Neural cell (in vitro differentiated cells): Measurements from ENCODE around the gene COL25A1. TPM values are rescaled to one million over a fixed set of nuclear protein-coding genes. Genes with fewer than 3 reads are reported as not detected.

ENCODE experiments used
- H2AFZ ChIP-seq: fragments of 200-600, 300-800 bp; sonication (generic), shearing (Covaris generic); 2 replicates; pipeline ENCODE4 v1.6.0; 2014; ENCODE audit warnings: low read depth, mild to moderate bottlenecking, antibody characterized with exemption, low read length, moderate library complexity
- H3F3A ChIP-seq: fragments of 200-600 bp; shearing (Covaris generic); 2 replicates; pipeline ENCODE4 v1.6.1; 2016; ENCODE audit warnings: mild to moderate bottlenecking, moderate library complexity, mixed read lengths, antibody characterized with exemption, low read length; ENCODE audit not compliant: insufficient read depth, poor library complexity, severe bottlenecking
- H3K27ac ChIP-seq: fragments of 200-600, 300-800 bp; sonication (generic), shearing (Covaris generic); 2 replicates; pipeline ENCODE4 v1.5.1; 2014; ENCODE audit warnings: mild to moderate bottlenecking, low read length, moderate library complexity
- H3K27me3 ChIP-seq: fragments of 300-800, 200-600 bp; sonication (generic), shearing (Covaris generic); 2 replicates; pipeline ENCODE4 v1.6.0; 2014; ENCODE audit warnings: mild to moderate bottlenecking, low read depth, low read length, moderate library complexity; ENCODE audit not compliant: insufficient read depth
- H3K36me3 ChIP-seq: fragments of 300-800, 200-600 bp; sonication (generic), shearing (Covaris generic); 2 replicates; pipeline ENCODE4 v1.5.1; 2014; ENCODE audit warnings: mild to moderate bottlenecking, antibody characterized with exemption, low read length, moderate library complexity; ENCODE audit not compliant: insufficient read depth
- H3K4me2 ChIP-seq: fragments of 300-800, 200-600 bp; sonication (generic), shearing (Covaris generic); 2 replicates; pipeline ENCODE4 v1.6.0; 2014; ENCODE audit warnings: mild to moderate bottlenecking, low read length
- H3K4me3 ChIP-seq: fragments of 300-800, 200-600 bp; sonication (generic), shearing (Covaris generic); 2 replicates; pipeline ENCODE4 v1.5.1; 2014; ENCODE audit warnings: mild to moderate bottlenecking, low read length, moderate library complexity
- H3K79me2 ChIP-seq: fragments of 200-600 bp; shearing (Covaris generic); replicated peaks from 2 replicates; pipeline ENCODE4 v1.6.0; 2014; ENCODE audit warnings: mild to moderate bottlenecking, low read length, moderate library complexity; ENCODE audit not compliant: insufficient read depth
- H3K9ac ChIP-seq: fragments of 300-800, 200-600 bp; sonication (generic), shearing (Covaris generic); 2 replicates; pipeline ENCODE4 v1.6.1; 2016; ENCODE audit warnings: mild to moderate bottlenecking, low read length, mixed read lengths
- H3K9me2 ChIP-seq: fragments of 200-600 bp; shearing (Covaris generic); 2 replicates; pipeline ENCODE4 v1.6.1; 2016; ENCODE audit warnings: mild to moderate bottlenecking, low read length, mixed read lengths; ENCODE audit not compliant: insufficient read depth
- H3K9me3 ChIP-seq: fragments of 200-600, 300-800 bp; sonication (generic), shearing (Covaris generic); 2 replicates; pipeline ENCODE4 v1.6.1; 2016; ENCODE audit warnings: mild to moderate bottlenecking, mixed run types, low read length, moderate library complexity, mixed read lengths
- H4K20me1 ChIP-seq: fragments of 200-600 bp; shearing (Covaris generic); 2 replicates; pipeline ENCODE4 v1.6.1; 2016; ENCODE audit warnings: mild to moderate bottlenecking, mixed run types; ENCODE audit not compliant: insufficient read depth
- EP300 ChIP-seq: fragments of 450-650 bp; conservative IDR thresholded peaks from 2 replicates; pipeline ENCODE4 v1.6.1; 2014; ENCODE audit warnings: antibody characterized with exemption, mild to moderate bottlenecking, moderate library complexity; ENCODE audit not compliant: poor library complexity, severe bottlenecking
- EZH2 ChIP-seq: fragments of 200-600, 300-800 bp; shearing (Covaris generic), sonication (generic); IDR thresholded peaks from 2 replicates; pipeline ENCODE4 v1.6.1; 2014; ENCODE audit warnings: antibody characterized with exemption, low read length, borderline replicate concordance, mild to moderate bottlenecking; ENCODE audit not compliant: insufficient read depth, poor library complexity, severe bottlenecking
- MXI1 ChIP-seq: fragments of 450-650 bp; conservative IDR thresholded peaks from 2 replicates; pipeline ENCODE4 v1.6.1; 2014; ENCODE audit warnings: antibody characterized with exemption, mild to moderate bottlenecking; ENCODE audit not compliant: poor library complexity, severe bottlenecking
- POLR2AphosphoS5 ChIP-seq: IDR thresholded peaks from 2 replicates; pipeline ENCODE4 v1.6.1; 2012
- RAD21 ChIP-seq: fragments of 450-650 bp; conservative IDR thresholded peaks from 2 replicates; pipeline ENCODE4 v1.6.1; 2014; ENCODE audit warnings: antibody characterized with exemption, mild to moderate bottlenecking, moderate library complexity
- SMC3 ChIP-seq: fragments of 450-650 bp; conservative IDR thresholded peaks from 2 replicates; pipeline ENCODE4 v1.6.1; 2014; ENCODE audit warnings: antibody characterized with exemption, mild to moderate bottlenecking, moderate library complexity; ENCODE audit not compliant: poor library complexity
- TAF1 ChIP-seq: IDR thresholded peaks from 2 replicates; pipeline ENCODE4 v1.6.1; 2012; ENCODE audit warnings: low read depth
- polyA plus RNA-seq: library from polyadenylated mRNA; depleted of rRNA; stranded (reverse); fragments of >200 nt; gene quantifications from 2 replicates; pipeline ENCODE4 v1.2.3, GENCODE V29; 2014
- TF ChIP-seq, protein P1 (sequence below): IDR thresholded peaks from 2 replicates; pipeline ENCODE4 v1.6.1; 2012; ENCODE audit warnings: borderline replicate concordance
- TF ChIP-seq, protein P2 (sequence below): fragments of 450-650 bp; IDR thresholded peaks from 2 replicates; pipeline ENCODE4 v1.5.1; 2014; ENCODE audit warnings: antibody characterized with exemption, mild to moderate bottlenecking, moderate library complexity; ENCODE audit not compliant: poor library complexity, severe bottlenecking

COL25A1 gene
- polyA plus RNA-seq, 1 donor from 2014 or later = 32.3 TPM

GRCh38 chr4:108867476-108867875 is 435.0 kb downstream of the COL25A1 start:
- Histone ChIP-seq H3K36me3 (no peaks in the 10 kb centered on the region), H3K9ac (no peak overlapping the region), H3K9me2 (no peaks in the 10 kb centered on the region), H3K79me2 (no peaks in the 10 kb centered on the region), H3K9me3 (no peaks in the 10 kb centered on the region), H4K20me1 (no peaks in the 10 kb centered on the region), H2AFZ (no peak overlapping the region), H3F3A (no peaks in the 10 kb centered on the region), H3K4me2 (no peak overlapping the region), H3K4me3 (no peak overlapping the region), H3K27ac (no peak overlapping the region), H3K27me3 (no peaks in the 10 kb centered on the region)
- TF ChIP-seq MXI1 = no peak
- TF ChIP-seq, protein P1, sequence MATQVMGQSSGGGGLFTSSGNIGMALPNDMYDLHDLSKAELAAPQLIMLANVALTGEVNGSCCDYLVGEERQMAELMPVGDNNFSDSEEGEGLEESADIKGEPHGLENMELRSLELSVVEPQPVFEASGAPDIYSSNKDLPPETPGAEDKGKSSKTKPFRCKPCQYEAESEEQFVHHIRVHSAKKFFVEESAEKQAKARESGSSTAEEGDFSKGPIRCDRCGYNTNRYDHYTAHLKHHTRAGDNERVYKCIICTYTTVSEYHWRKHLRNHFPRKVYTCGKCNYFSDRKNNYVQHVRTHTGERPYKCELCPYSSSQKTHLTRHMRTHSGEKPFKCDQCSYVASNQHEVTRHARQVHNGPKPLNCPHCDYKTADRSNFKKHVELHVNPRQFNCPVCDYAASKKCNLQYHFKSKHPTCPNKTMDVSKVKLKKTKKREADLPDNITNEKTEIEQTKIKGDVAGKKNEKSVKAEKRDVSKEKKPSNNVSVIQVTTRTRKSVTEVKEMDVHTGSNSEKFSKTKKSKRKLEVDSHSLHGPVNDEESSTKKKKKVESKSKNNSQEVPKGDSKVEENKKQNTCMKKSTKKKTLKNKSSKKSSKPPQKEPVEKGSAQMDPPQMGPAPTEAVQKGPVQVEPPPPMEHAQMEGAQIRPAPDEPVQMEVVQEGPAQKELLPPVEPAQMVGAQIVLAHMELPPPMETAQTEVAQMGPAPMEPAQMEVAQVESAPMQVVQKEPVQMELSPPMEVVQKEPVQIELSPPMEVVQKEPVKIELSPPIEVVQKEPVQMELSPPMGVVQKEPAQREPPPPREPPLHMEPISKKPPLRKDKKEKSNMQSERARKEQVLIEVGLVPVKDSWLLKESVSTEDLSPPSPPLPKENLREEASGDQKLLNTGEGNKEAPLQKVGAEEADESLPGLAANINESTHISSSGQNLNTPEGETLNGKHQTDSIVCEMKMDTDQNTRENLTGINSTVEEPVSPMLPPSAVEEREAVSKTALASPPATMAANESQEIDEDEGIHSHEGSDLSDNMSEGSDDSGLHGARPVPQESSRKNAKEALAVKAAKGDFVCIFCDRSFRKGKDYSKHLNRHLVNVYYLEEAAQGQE = no peak
- no peak for TF ChIP-seq SMC3
- TF ChIP-seq EP300 = no peak
- no peak for TF ChIP-seq RAD21
- TF ChIP-seq, protein P2, sequence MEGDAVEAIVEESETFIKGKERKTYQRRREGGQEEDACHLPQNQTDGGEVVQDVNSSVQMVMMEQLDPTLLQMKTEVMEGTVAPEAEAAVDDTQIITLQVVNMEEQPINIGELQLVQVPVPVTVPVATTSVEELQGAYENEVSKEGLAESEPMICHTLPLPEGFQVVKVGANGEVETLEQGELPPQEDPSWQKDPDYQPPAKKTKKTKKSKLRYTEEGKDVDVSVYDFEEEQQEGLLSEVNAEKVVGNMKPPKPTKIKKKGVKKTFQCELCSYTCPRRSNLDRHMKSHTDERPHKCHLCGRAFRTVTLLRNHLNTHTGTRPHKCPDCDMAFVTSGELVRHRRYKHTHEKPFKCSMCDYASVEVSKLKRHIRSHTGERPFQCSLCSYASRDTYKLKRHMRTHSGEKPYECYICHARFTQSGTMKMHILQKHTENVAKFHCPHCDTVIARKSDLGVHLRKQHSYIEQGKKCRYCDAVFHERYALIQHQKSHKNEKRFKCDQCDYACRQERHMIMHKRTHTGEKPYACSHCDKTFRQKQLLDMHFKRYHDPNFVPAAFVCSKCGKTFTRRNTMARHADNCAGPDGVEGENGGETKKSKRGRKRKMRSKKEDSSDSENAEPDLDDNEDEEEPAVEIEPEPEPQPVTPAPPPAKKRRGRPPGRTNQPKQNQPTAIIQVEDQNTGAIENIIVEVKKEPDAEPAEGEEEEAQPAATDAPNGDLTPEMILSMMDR = no peak
- no peak for TF ChIP-seq TAF1
- no peak for TF ChIP-seq POLR2AphosphoS5
- no peak for TF ChIP-seq EZH2

DNA sequence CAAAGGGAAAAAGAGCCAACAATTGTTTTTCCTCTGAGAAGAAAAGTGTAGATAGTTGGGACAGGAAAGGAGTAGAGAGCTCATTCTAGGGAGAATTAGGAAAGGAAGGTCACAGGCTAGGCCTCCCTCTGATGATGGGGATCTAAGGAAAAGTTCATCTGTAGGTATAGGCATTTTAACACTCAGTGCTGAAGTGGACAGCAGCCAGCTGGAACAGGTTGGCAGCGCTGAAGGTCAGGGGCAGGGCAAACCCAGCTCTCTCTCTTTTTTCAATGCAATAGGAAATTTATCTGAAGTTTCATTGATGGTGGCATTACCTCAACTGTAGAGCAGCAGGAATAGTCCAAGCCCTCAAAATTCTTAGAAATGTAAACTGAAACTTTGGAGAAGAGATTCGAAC is 441.1 kb downstream of the COL25A1 start:
- no peak overlapping the region for H3K9ac ChIP-seq
- H3K79me2 ChIP-seq = no peaks in the 10 kb centered on the region
- no peak overlapping the region for H3K4me3 ChIP-seq
- no peaks in the 10 kb centered on the region for H3K9me3 ChIP-seq
- H3F3A ChIP-seq = no peaks in the 10 kb centered on the region
- H3K27ac ChIP-seq = no peak overlapping the region
- no peak overlapping the region for H2AFZ ChIP-seq
- H4K20me1 ChIP-seq = no peaks in the 10 kb centered on the region
- H3K9me2 ChIP-seq = no peaks in the 10 kb centered on the region
- H3K27me3 ChIP-seq = no peaks in the 10 kb centered on the region
- H3K4me2 ChIP-seq = no peak overlapping the region
- TF ChIP-seq, protein P1 = peak; percentile 38
- no peak for TF ChIP-seq EP300
- H3K36me3 ChIP-seq = no peaks in the 10 kb centered on the region
